Hepatocyte (in vitro differentiated cells): ENCODE measurements around the gene TMEM135.

ENCODE experiments used
- CTCF ChIP-seq: fragments of 200-600 bp; sonication (generic); IDR thresholded peaks from 2 replicates; pipeline ENCODE4 v1.5.1; 2016; ENCODE audit warnings: antibody characterized with exemption, mild to moderate bottlenecking; ENCODE audit not compliant: poor library complexity
- EZH2 ChIP-seq: fragments of 200-600 bp; sonication (generic); IDR thresholded peaks from 2 replicates; pipeline ENCODE4 v1.6.1; 2016; ENCODE audit warnings: antibody characterized with exemption, mild to moderate bottlenecking, borderline replicate concordance
- EZH2phosphoT487 ChIP-seq: fragments of 200-600 bp; sonication (generic); IDR thresholded peaks from one replicate; pipeline ENCODE4 v1.6.1; 2018; ENCODE audit warnings: antibody characterized with exemption, mild to moderate bottlenecking, low read depth, moderate library complexity; ENCODE audit not compliant: unreplicated experiment, severe bottlenecking

- no peak for TF ChIP-seq CTCF
- no peak for TF ChIP-seq EZH2phosphoT487
- TF ChIP-seq EZH2, result no peak
Measured at GRCh38 chr11:87353771-87354345, 316.1 kb downstream of the TMEM135 start.
